ENCODE results near the gene TPCN1.

Gene TPCN1

GRCh38 chr12:113329791-113330417 lies 108.6 kb downstream of the TPCN1 start:
- Histone ChIP-seq H3K9me2 (replicated peaks; ENCODE audit: insufficient read depth, low read length) (no peaks in the 10 kb centered on the region), H3K9me3 (ENCODE audit: insufficient read depth, low read length) (no peaks in the 10 kb centered on the region), H3K36me3 (ENCODE audit: low read length) (no peaks in the 10 kb centered on the region), H3K79me2 (ENCODE audit: insufficient read depth, low read length) (no peaks in the 10 kb centered on the region), H3K27me3 (ENCODE audit: low read length) (no peaks in the 10 kb centered on the region), H4K20me1 (ENCODE audit: low read depth, low read length) (no peaks in the 10 kb centered on the region), H3F3A (ENCODE audit: insufficient read depth) (no peaks in the 10 kb centered on the region), H3K27ac (ENCODE audit: low read depth, low read length) (no peak overlapping the region), H3K4me3 (ENCODE audit: insufficient read depth, low read length, poor library complexity, severe bottlenecking) (no peak overlapping the region), H3K9ac (ENCODE audit: low read length) (no peak overlapping the region), H2AFZ (ENCODE audit: low read depth, low read length, severe bottlenecking) (no peak overlapping the region), H3K4me2 (ENCODE audit: low read depth, low read length, poor library complexity, severe bottlenecking) (no peak overlapping the region)
- no peak for TF ChIP-seq EZH2phosphoT487 (conservative IDR thresholded peaks at IDR 0.05; ENCODE audit: low read length)
- no peak for TF ChIP-seq CTCF (IDR thresholded peaks at IDR 0.05; ENCODE audit: insufficient read depth, low read length, poor library complexity, severe bottlenecking)

- Histone ChIP-seq H3K9me2 (replicated peaks; ENCODE audit: insufficient read depth, low read length) (no peaks in the 10 kb centered on the region), H3K36me3 (ENCODE audit: low read length) (no peaks in the 10 kb centered on the region), H3K79me2 (ENCODE audit: insufficient read depth, low read length) (no peaks in the 10 kb centered on the region), H2AFZ (ENCODE audit: low read depth, low read length, severe bottlenecking) (no peak overlapping the region), H3K27me3 (ENCODE audit: low read length) (no peaks in the 10 kb centered on the region), H4K20me1 (ENCODE audit: low read depth, low read length) (no peaks in the 10 kb centered on the region), H3K27ac (ENCODE audit: low read depth, low read length) (no peak overlapping the region), H3K4me2 (ENCODE audit: low read depth, low read length, poor library complexity, severe bottlenecking) (no peak overlapping the region), H3K4me3 (ENCODE audit: insufficient read depth, low read length, poor library complexity, severe bottlenecking) (no peak overlapping the region), H3F3A (ENCODE audit: insufficient read depth) (no peaks in the 10 kb centered on the region), H3K9me3 (ENCODE audit: insufficient read depth, low read length) (no peaks in the 10 kb centered on the region), H3K9ac (ENCODE audit: low read length) (no peak overlapping the region)
- no peak for TF ChIP-seq CTCF (IDR thresholded peaks at IDR 0.05; ENCODE audit: insufficient read depth, low read length, poor library complexity, severe bottlenecking)
- TF ChIP-seq EZH2phosphoT487 (conservative IDR thresholded peaks at IDR 0.05; ENCODE audit: low read length) = no peak
Observed at GRCh38 chr12:113330505-113330904, 109.2 kb downstream of the TPCN1 start.

- Histone ChIP-seq H2AFZ (ENCODE audit: low read depth, low read length, severe bottlenecking) (no peak overlapping the region), H3K4me3 (ENCODE audit: insufficient read depth, low read length, poor library complexity, severe bottlenecking) (no peak overlapping the region), H3K27me3 (ENCODE audit: low read length) (no peaks in the 10 kb centered on the region), H3K9me2 (replicated peaks; ENCODE audit: insufficient read depth, low read length) (no peaks in the 10 kb centered on the region), H3K79me2 (ENCODE audit: insufficient read depth, low read length) (no peaks in the 10 kb centered on the region), H3K9ac (ENCODE audit: low read length) (no peak overlapping the region), H3K36me3 (ENCODE audit: low read length) (no peaks in the 10 kb centered on the region), H3K9me3 (ENCODE audit: insufficient read depth, low read length) (no peaks in the 10 kb centered on the region), H3K4me2 (ENCODE audit: low read depth, low read length, poor library complexity, severe bottlenecking) (no peak overlapping the region), H4K20me1 (ENCODE audit: low read depth, low read length) (no peaks in the 10 kb centered on the region), H3F3A (ENCODE audit: insufficient read depth) (no peaks in the 10 kb centered on the region), H3K27ac (ENCODE audit: low read depth, low read length) (no peak overlapping the region)
- TF ChIP-seq EZH2phosphoT487 (conservative IDR thresholded peaks at IDR 0.05; ENCODE audit: low read length) = no peak
- no peak for TF ChIP-seq CTCF (IDR thresholded peaks at IDR 0.05; ENCODE audit: insufficient read depth, low read length, poor library complexity, severe bottlenecking)
Observed at GRCh38 chr12:113332688-113333417, 111.6 kb downstream of the TPCN1 start.
